K562 (cell line): ENCODE data around the gene SAMD11. TPM values are rescaled to one million over a fixed set of nuclear protein-coding genes. Genes with fewer than 3 reads are reported as not detected.

Experiments
- ATAC-seq: fragments of 200-7000 bp; cut with Tn5 transposase; 3 replicates; pipeline ENCODE4 v1.9.1; 2020; ENCODE audit warnings: moderate library complexity
- BruUV-seq: library from RNA; stranded (reverse); fragments of 400-500 nt; replicated peaks from 2 replicates; lab custom pipeline; 2021; lab: Mats Ljungman, UMichigan
- CTCF ChIA-PET: fragments of 300-600 bp; formaldehyde crosslinking; extraction: SDS; loops from one replicate; lab custom pipeline; 2021; ENCODE audit warnings: low intra/inter-chr PET ratio; lab: Yijun Ruan, JAX
- POLR2A ChIA-PET: fragments of 300-600, 350-650 bp; sonication (Branson Sonifier 250); formaldehyde crosslinking; extraction: SDS; loops from one replicate; lab custom pipeline; 2021; ENCODE audit warnings: antibody characterized with exemption, inconsistent platforms; lab: Yijun Ruan, JAX
- DNase-seq, 4 experiments: peaks; one replicate each; pipeline versions ENCODE4 v3.0.0 to v3.0.0-alpha.2; 2011 to 2018; ENCODE audit warnings: low spot score in 3 of 4, mixed read lengths in 3 of 4; ENCODE audit errors: extremely low read depth in 1 of 4
- FAIRE-seq: peaks from 2 replicates; lab custom pipeline; 2011; peaks lifted over from hg19 to GRCh38; lab: Jason Lieb, UNC
- H2AFZ ChIP-seq: 2 replicates; pipeline ENCODE4 v1.6.0; 2011; ENCODE audit warnings: low read depth, low read length, control low read depth, inconsistent platforms
- H3K27ac ChIP-seq: fragments of 200-600 bp; 3 replicates; pipeline ENCODE4 v1.8.0; 2011; ENCODE audit warnings: low read depth, mild to moderate bottlenecking, control low read depth, inconsistent platforms, low read length, moderate library complexity, mixed read lengths; ENCODE audit errors: extremely low read depth
- H3K27me3 ChIP-seq, 2 experiments: fragments of 300-600 bp in 1 of 2; 2 replicates in 1 of 2; 3 replicates in 1 of 2; pipeline versions ENCODE4 v1.6.0 to v1.8.0; 2011; ENCODE audit warnings: inconsistent platforms in 2 of 2, low read length in 2 of 2, mild to moderate bottlenecking in 1 of 2, mixed read lengths in 1 of 2, moderate library complexity in 1 of 2; ENCODE audit not compliant: control insufficient read depth in 2 of 2, insufficient read depth in 2 of 2
- H3K36me3 ChIP-seq: fragments of 300-600 bp; 3 replicates; pipeline ENCODE4 v1.8.0; 2011; ENCODE audit warnings: mild to moderate bottlenecking, low read length, inconsistent platforms; ENCODE audit not compliant: control insufficient read depth, insufficient read depth
- H3K4me1 ChIP-seq, 2 experiments: fragments of 200-600 bp in 1 of 2; replicated peaks in 1 of 2; 2 replicates in 1 of 2; 3 replicates in 1 of 2; pipeline versions ENCODE4 v1.5.1 to v1.8.0; 2011; ENCODE audit warnings: inconsistent platforms in 2 of 2, low read length in 2 of 2, mild to moderate bottlenecking in 1 of 2, mixed read lengths in 1 of 2, moderate library complexity in 1 of 2; ENCODE audit not compliant: control insufficient read depth in 2 of 2, insufficient read depth in 2 of 2
- H3K4me2 ChIP-seq: 2 replicates; pipeline ENCODE4 v1.6.1; 2011; ENCODE audit warnings: low read length, control low read depth, inconsistent platforms, mixed read lengths; ENCODE audit not compliant: insufficient read depth
- H3K4me3 ChIP-seq: fragments of 200-600 bp; sonication (generic), shearing (Covaris generic); 2 replicates; pipeline ENCODE4 v1.5.1; 2016; ENCODE audit warnings: control low read depth, inconsistent platforms
- H3K79me2 ChIP-seq: fragments of 200-600 bp; 3 replicates; pipeline ENCODE4 v1.8.0; 2011; ENCODE audit warnings: low read length, inconsistent platforms; ENCODE audit not compliant: control insufficient read depth, insufficient read depth
- H3K9ac ChIP-seq, 2 experiments: 2 replicates each; pipeline versions ENCODE4 v1.6.0 to v1.6.1; 2011; ENCODE audit warnings: low read depth in 2 of 2, low read length in 2 of 2, control low read depth in 1 of 2, inconsistent platforms in 1 of 2, mild to moderate bottlenecking in 1 of 2, mixed read lengths in 1 of 2; ENCODE audit not compliant: insufficient read depth in 1 of 2
- H3K9me1 ChIP-seq: one replicate; pipeline ENCODE4 v1.6.0; 2011; ENCODE audit warnings: inconsistent platforms, mild to moderate bottlenecking, low read length, moderate library complexity; ENCODE audit not compliant: control insufficient read depth, insufficient read depth
- H3K9me3 ChIP-seq: replicated peaks from 2 replicates; pipeline ENCODE4 v1.5.1; 2011; ENCODE audit warnings: low read depth, low read length, inconsistent platforms; ENCODE audit not compliant: control insufficient read depth, insufficient read depth
- H4K20me1 ChIP-seq: replicated peaks from 2 replicates; pipeline ENCODE4 v1.6.1; 2011; ENCODE audit warnings: low read length, inconsistent platforms, mixed read lengths; ENCODE audit not compliant: control insufficient read depth, insufficient read depth
- CBFA2T3 ChIP-seq: fragments of 450-650 bp; IDR thresholded peaks from 2 replicates; pipeline ENCODE4 v1.6.1; 2017
- CHD1 ChIP-seq: fragments of 200-600 bp; sonication (generic); IDR thresholded peaks from one replicate; pipeline ENCODE4 v1.6.1; 2012; ENCODE audit warnings: mild to moderate bottlenecking, moderate library complexity, low read length, inconsistent platforms
- ELF2 ChIP-seq: fragments of 250-450 bp; sonication (Bioruptor Pico); IDR thresholded peaks from 2 replicates; pipeline ENCODE4 v1.5.0; 2021; ENCODE audit warnings: mild to moderate bottlenecking
- FOXA3 ChIP-seq, 2 experiments: fragments of 450-650 bp in 1 of 2; sonication (generic) in 1 of 2; formaldehyde crosslinking; IDR thresholded peaks in 1 of 2; conservative IDR thresholded peaks in 1 of 2; 2 replicates each; pipeline versions ENCODE4 v1.4.0 to v1.8.0; 2020 to 2022; ENCODE audit warnings: mild to moderate bottlenecking in 2 of 2, missing genetic modification reagents in 1 of 2
- FOXK2 ChIP-seq, 2 experiments: fragments of 450-650 bp; IDR thresholded peaks in 1 of 2; conservative IDR thresholded peaks in 1 of 2; 2 replicates each; pipeline ENCODE4 v1.6.1; 2016; ENCODE audit warnings: low read depth in 2 of 2, mild to moderate bottlenecking in 1 of 2
- LARP7 ChIP-seq: fragments of 450-650 bp; IDR thresholded peaks from 2 replicates; pipeline ENCODE4 v1.6.1; 2016
- NBN ChIP-seq: fragments of 450-650 bp; IDR thresholded peaks from 2 replicates; pipeline ENCODE4 v1.6.1; 2016; ENCODE audit warnings: low read depth, mild to moderate bottlenecking
- NFYB ChIP-seq: IDR thresholded peaks from 2 replicates; pipeline ENCODE4 v1.6.1; 2011; ENCODE audit warnings: mild to moderate bottlenecking, moderate library complexity; ENCODE audit not compliant: insufficient read length; ENCODE audit errors: extremely low read depth
- REST ChIP-seq, 2 experiments: fragments of 450-650 bp; formaldehyde crosslinking in 1 of 2; IDR thresholded peaks; 2 replicates each; pipeline versions ENCODE4 v1.4.0 to v1.6.1; 2014 to 2020; ENCODE audit warnings: mild to moderate bottlenecking in 2 of 2, borderline replicate concordance in 1 of 2, low read depth in 1 of 2
- SMAD4 ChIP-seq: fragments of 250-450 bp; sonication (Bioruptor Pico); conservative IDR thresholded peaks from 2 replicates; pipeline ENCODE4 v1.8.0; 2021; ENCODE audit warnings: inconsistent platforms, mild to moderate bottlenecking, moderate library complexity
- SPI1 ChIP-seq: IDR thresholded peaks from 2 replicates; pipeline ENCODE4 v1.6.1; 2011; ENCODE audit warnings: low read depth, low read length, control low read depth, borderline replicate concordance
- TRIM28 ChIP-seq: fragments of 450-650 bp; IDR thresholded peaks from 2 replicates; pipeline ENCODE4 v1.6.1; 2017
- ZBTB43 ChIP-seq: sonication (generic); formaldehyde crosslinking; IDR thresholded peaks from 2 replicates; pipeline ENCODE4 v1.8.0; 2023; ENCODE audit warnings: mild to moderate bottlenecking, missing genetic modification reagents
- ZNF133 ChIP-seq: fragments of 250-450 bp; sonication (Bioruptor Pico); IDR thresholded peaks from 2 replicates; pipeline ENCODE4 v1.4.0; 2020; ENCODE audit warnings: mild to moderate bottlenecking
- ZNF445 ChIP-seq: fragments of 250-450 bp; sonication (Bioruptor Pico); IDR thresholded peaks from 2 replicates; pipeline ENCODE4 v1.4.0; 2020; ENCODE audit warnings: low read depth, mild to moderate bottlenecking, moderate library complexity
- WGBS: fragments of 100-300 bp; shearing (Covaris generic); methylation state at CpG from one replicate; pipeline ENCODE4 v1.1.6; 2016; ENCODE audit warnings: low coverage, mixed read lengths; ENCODE audit not compliant: insufficient coverage; ENCODE audit errors: missing lambda C conversion rate; 5-methylcytosine and 5-hydroxymethylcytosine counted together
- in situ Hi-C: fragments of 300-500 bp; cut with MboI; formaldehyde crosslinking; loops from 4 replicates; pipeline ENCODE4 v1.15.0; 2018; ENCODE audit warnings: inconsistent platforms, mixed read lengths
- intact Hi-C: fragments of 100-400 bp; cut with micrococcal nuclease; formaldehyde crosslinking; loops from 2 replicates; pipeline ENCODE4 v1.14.2; 2022
- polyA plus RNA-seq, 8 experiments: library from polyadenylated mRNA; depleted of rRNA in 4 of 8; stranded (reverse) in 5 of 8; unstranded in 3 of 8; fragments of >200 nt; fragmentation: Nextera tagmentation in 2 of 8; fragmentation: Illumina TruSeq in 1 of 8; extraction: Ambion mirVana in 2 of 8; extraction: Trizol in 1 of 8; gene quantifications; 2 replicates each; pipeline versions ENCODE4 v1.2.1 to v1.2.3, GENCODE V29; 2011 to 2014; ENCODE audit warnings: inconsistent platforms in 1 of 8, missing spikeins in 1 of 8
- total RNA-seq, 7 experiments: library from RNA; depleted of rRNA in 6 of 7; stranded (reverse); fragments of >200 nt in 6 of 7; fragmentation: Illumina TruSeq in 2 of 7; extraction: Trizol in 2 of 7; gene quantifications; 2 replicates each; pipeline versions ENCODE4 v1.2.1 to v1.2.3, GENCODE V29; 2011 to 2021; ENCODE audit warnings: low replicate concordance in 1 of 7

Gene SAMD11
- total and polyA plus RNA-seq, 9 of the 15 experiments (the other 6 are each of a cell fraction or from before 2014, with no cell fraction given), result 0.07 to 0.82 (median 0.11) TPM; not detected in 2

- no peak overlapping the region for H3K4me3 ChIP-seq
- peaks cover 21 to 88% of the 10 kb centered on the region in 2 experiments for H3K4me1 ChIP-seq
- H3K36me3 ChIP-seq, result no peaks in the 10 kb centered on the region
- no peaks in the 10 kb centered on the region for H3K79me2 ChIP-seq
- 11% methylated on average over 6 of the region's 6 CpGs for WGBS
- no peaks in the 10 kb centered on the region for H3K9me3 ChIP-seq
- intact Hi-C loops, result no loop called here
- peaks cover 36 to 80% of the 10 kb centered on the region in 2 experiments; a peak in 4 of 5 replicates for H3K27me3 ChIP-seq
- POLR2A ChIA-PET, result interaction anchor here (1.2 to 2.7 kb wide), 3 partner anchors 11 to 19 kb away, joined by 7 to 11 read pairs (median 9); no protein-coding TSS in a partner anchor
- ATAC-seq (no peak), DNase-seq (no peak), FAIRE-seq (no peak)
- no peak overlapping the region for H3K27ac ChIP-seq
- H3K4me2 ChIP-seq, result no peak overlapping the region
- in situ Hi-C loops, result no loop called here
- BruUV-seq, result no TSS peak
- CTCF ChIA-PET, result no interaction called here
- no peaks in the 10 kb centered on the region for H3K9me1 ChIP-seq
- peak overlapping the region in 1 of 2 experiments; percentile 69; a peak in 2 of 4 replicates for H3K9ac ChIP-seq
- H4K20me1 ChIP-seq, result peaks cover 49% of the 10 kb centered on the region
- no peak overlapping the region for H2AFZ ChIP-seq
- TF ChIP-seq ZBTB43 (CRISPR knock-in tag), result no peak
- no peak for TF ChIP-seq CHD1
- TF ChIP-seq FOXK2 (conservative IDR thresholded peaks at IDR 0.05 in 1 of 2, IDR thresholded peaks at IDR 0.05 in 1 of 2; ENCODE audit: low read depth in 2 of 2), result no peak
- no peak for TF ChIP-seq SPI1
- no peak for TF ChIP-seq ZNF445 (CRISPR knock-in tag)
- no peak for TF ChIP-seq LARP7
- TF ChIP-seq FOXA3 (CRISPR knock-in tag; conservative IDR thresholded peaks at IDR 0.05 in 1 of 2, IDR thresholded peaks at IDR 0.05 in 1 of 2), result no peak
- TF ChIP-seq ELF2 (CRISPR knock-in tag), result no peak
- TF ChIP-seq CBFA2T3, result 0 out of 2 replicates have a peak, but pooled peaks have one; percentile 6
- TF ChIP-seq TRIM28, result no peak
- no peak for TF ChIP-seq NFYB
- no peak for TF ChIP-seq ZNF133 (CRISPR knock-in tag)
- TF ChIP-seq NBN, result no peak
- TF ChIP-seq SMAD4 (CRISPR knock-in tag), result 0 out of 2 replicates have a peak, but pooled peaks have one; percentile 19
- no peak for TF ChIP-seq REST (IDR thresholded peaks at IDR 0.05; ENCODE audit: borderline replicate concordance)
- TF ChIP-seq REST (CRISPR knock-in tag; IDR thresholded peaks at IDR 0.05; ENCODE audit: low read depth), result no peak
Observed at GRCh38 chr1:918843-919242, 4.9 kb upstream of the SAMD11 start.
